SU-DHL-6 (cell line): ENCODE results near the gene FAM124A.

Experiments used
- CTCF ChIP-seq: fragments of 200-600 bp; sonication (generic); IDR thresholded peaks from one replicate; pipeline ENCODE4 v1.5.1; 2017; ENCODE audit warnings: antibody characterized with exemption, mild to moderate bottlenecking, low read length, moderate library complexity; ENCODE audit not compliant: insufficient read depth, poor library complexity, severe bottlenecking
- EZH2phosphoT487 ChIP-seq: fragments of 200-600 bp; sonication (generic), shearing (Covaris generic); conservative IDR thresholded peaks from 2 replicates; pipeline ENCODE4 v1.6.1; 2018; ENCODE audit warnings: mild to moderate bottlenecking, antibody characterized with exemption, low read length, moderate library complexity, mixed read lengths

- TF ChIP-seq CTCF (no peak), EZH2phosphoT487 (no peak)
These were observed 33.4 kb downstream of the FAM124A start for GRCh38 chr13:51255556-51255955.
